Vagina (tissue), 2 donors: ENCODE results near the gene PITPNM1. TPM values are rescaled to one million over a fixed set of nuclear protein-coding genes. Genes with fewer than 3 reads are reported as not detected.

ENCODE experiments used
- DNase-seq, 2 donors: peaks; one replicate each; pipeline ENCODE4 v3.0.0-alpha.2; 2017; ENCODE audit errors: extremely low spot score in 2 of 2
- H3K27ac ChIP-seq: fragments of 200-600 bp; sonication (generic); one replicate; pipeline ENCODE4 v1.5.1; 2019
- H3K27me3 ChIP-seq: fragments of 200-600 bp; sonication (generic); one replicate; pipeline ENCODE4 v1.5.1; 2019
- H3K36me3 ChIP-seq, 2 donors: fragments of 200-600 bp; sonication (generic); one replicate each; pipeline ENCODE4 v1.5.1; 2017 to 2019
- H3K4me1 ChIP-seq: fragments of 200-600 bp; sonication (generic); one replicate; pipeline ENCODE4 v1.5.1; 2019
- H3K4me3 ChIP-seq, 2 donors: fragments of 200-600 bp; sonication (generic); 1 replicate in 1 of 2; 2 replicates in 1 of 2; pipeline ENCODE4 v1.5.1; 2016 to 2019
- H3K9me3 ChIP-seq: fragments of 200-600 bp; sonication (generic); one replicate; pipeline ENCODE4 v1.5.1; 2019
- POLR2A ChIP-seq, 2 donors: fragments of 450-650 bp; IDR thresholded peaks; one replicate each; pipeline ENCODE4 v1.6.1; 2017; ENCODE audit warnings: antibody characterized with exemption in 2 of 2, mild to moderate bottlenecking in 2 of 2, moderate library complexity in 2 of 2
- POLR2AphosphoS5 ChIP-seq, 2 donors: sonication (generic); formaldehyde crosslinking; IDR thresholded peaks; one replicate each; pipeline ENCODE4 v1.9.0; 2017; ENCODE audit warnings: antibody characterized with exemption in 2 of 2, mild to moderate bottlenecking in 2 of 2, low read depth in 1 of 2; ENCODE audit not compliant: insufficient read depth in 1 of 2
- intact Hi-C: fragments of 100-400 bp; cut with DNase I; formaldehyde crosslinking; loops from one replicate; pipeline ENCODE4 v1.15.1; 2023
- total RNA-seq: library from RNA; depleted of rRNA; stranded (reverse); fragments of >200 nt; gene quantifications from one replicate; pipeline ENCODE4 v1.2.3, GENCODE V29; 2016
- TF ChIP-seq, protein P1 (sequence below), 3 experiments: fragments of 450-650 bp in 2 of 3; fragments of 200-600 bp in 1 of 3; sonication (generic) in 1 of 3; IDR thresholded peaks; one replicate each; pipeline ENCODE4 v1.5.1; 2017 to 2019; ENCODE audit warnings: antibody characterized with exemption in 3 of 3, mild to moderate bottlenecking in 2 of 3, moderate library complexity in 2 of 3

The PITPNM1 gene
- total RNA-seq, 1 donor from 2014 or later: 21.9 TPM

- no peak overlapping the region for H3K27ac ChIP-seq
- H3K36me3 ChIP-seq: peaks cover 0 to 13% of the 10 kb centered on the region in 2 donors
- no peaks in the 10 kb centered on the region for H3K27me3 ChIP-seq
- no peaks in the 10 kb centered on the region for H3K9me3 ChIP-seq
- no peak for DNase-seq
- H3K4me3 ChIP-seq: no peak overlapping the region
- TF ChIP-seq POLR2AphosphoS5 (IDR thresholded peaks at IDR 0.05; ENCODE audit: insufficient read depth in 1 of 2, low read depth in 1 of 2) (no peak), POLR2A (IDR thresholded peaks at IDR 0.05) (no peak)
- TF ChIP-seq, protein P1, sequence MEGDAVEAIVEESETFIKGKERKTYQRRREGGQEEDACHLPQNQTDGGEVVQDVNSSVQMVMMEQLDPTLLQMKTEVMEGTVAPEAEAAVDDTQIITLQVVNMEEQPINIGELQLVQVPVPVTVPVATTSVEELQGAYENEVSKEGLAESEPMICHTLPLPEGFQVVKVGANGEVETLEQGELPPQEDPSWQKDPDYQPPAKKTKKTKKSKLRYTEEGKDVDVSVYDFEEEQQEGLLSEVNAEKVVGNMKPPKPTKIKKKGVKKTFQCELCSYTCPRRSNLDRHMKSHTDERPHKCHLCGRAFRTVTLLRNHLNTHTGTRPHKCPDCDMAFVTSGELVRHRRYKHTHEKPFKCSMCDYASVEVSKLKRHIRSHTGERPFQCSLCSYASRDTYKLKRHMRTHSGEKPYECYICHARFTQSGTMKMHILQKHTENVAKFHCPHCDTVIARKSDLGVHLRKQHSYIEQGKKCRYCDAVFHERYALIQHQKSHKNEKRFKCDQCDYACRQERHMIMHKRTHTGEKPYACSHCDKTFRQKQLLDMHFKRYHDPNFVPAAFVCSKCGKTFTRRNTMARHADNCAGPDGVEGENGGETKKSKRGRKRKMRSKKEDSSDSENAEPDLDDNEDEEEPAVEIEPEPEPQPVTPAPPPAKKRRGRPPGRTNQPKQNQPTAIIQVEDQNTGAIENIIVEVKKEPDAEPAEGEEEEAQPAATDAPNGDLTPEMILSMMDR (IDR thresholded peaks at IDR 0.05): no peak
- intact Hi-C loops: loop anchor here (10.0 kb wide), 1 partner anchor 145 kb away; the partner anchor contains the start of gene POLD4
- peaks cover 9% of the 10 kb centered on the region for H3K4me1 ChIP-seq
Measured at GRCh38 chr11:67499808-67500483, 5.2 kb downstream of the PITPNM1 start.

GRCh38 chr11:67498544-67498972 is 6.6 kb downstream of the PITPNM1 start:
- Histone ChIP-seq H3K9me3 (no peaks in the 10 kb centered on the region), H3K36me3 (peaks cover 0 to 16% of the 10 kb centered on the region in 2 donors), H3K27ac (no peak overlapping the region), H3K4me1 (peaks cover 5% of the 10 kb centered on the region), H3K27me3 (no peaks in the 10 kb centered on the region), H3K4me3 (no peak overlapping the region)
- intact Hi-C loops: no loop called here
- no peak for DNase-seq
- TF ChIP-seq POLR2A (IDR thresholded peaks at IDR 0.05) (no peak), POLR2AphosphoS5 (IDR thresholded peaks at IDR 0.05; ENCODE audit: insufficient read depth in 1 of 2, low read depth in 1 of 2) (no peak)
- TF ChIP-seq, protein P1 (IDR thresholded peaks at IDR 0.05): no peak

DNA sequence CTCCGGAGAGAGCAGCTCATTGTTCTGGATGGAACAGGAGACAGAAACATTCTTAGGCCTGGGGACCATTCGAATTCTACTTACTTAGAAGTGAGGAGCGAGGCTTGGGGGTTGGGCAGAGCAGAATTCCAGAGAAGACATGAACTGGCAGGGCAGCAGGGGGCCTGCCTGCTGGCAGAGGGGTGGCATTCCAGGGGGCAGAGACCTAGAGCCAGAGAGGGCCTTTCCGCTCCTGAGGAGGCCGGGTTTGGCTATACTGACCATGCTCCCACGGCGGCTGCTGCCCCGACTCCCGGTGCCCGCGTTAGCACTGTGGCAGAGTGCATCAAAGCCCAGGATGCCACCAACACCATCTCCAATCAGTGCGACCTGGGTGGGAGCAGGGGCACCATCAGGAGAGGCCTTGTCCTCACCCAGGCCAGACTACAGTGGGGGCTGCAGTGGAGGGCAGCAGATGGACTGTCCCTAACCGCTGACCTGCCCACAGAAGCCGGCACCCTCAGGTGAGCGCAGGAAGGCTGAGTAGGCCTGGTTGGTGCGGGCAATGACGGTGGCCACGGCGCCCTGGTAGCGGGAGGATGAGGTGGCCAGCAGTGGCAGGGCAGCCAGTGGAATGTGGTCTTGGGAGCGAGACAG is 7.4 kb downstream of the PITPNM1 start:
- no peak for DNase-seq
- no peak overlapping the region for H3K4me3 ChIP-seq
- H3K36me3 ChIP-seq: peaks cover 0 to 24% of the 10 kb centered on the region in 2 donors
- TF ChIP-seq POLR2AphosphoS5 (IDR thresholded peaks at IDR 0.05; ENCODE audit: insufficient read depth in 1 of 2, low read depth in 1 of 2) (no peak), POLR2A (IDR thresholded peaks at IDR 0.05) (no peak)
- TF ChIP-seq, protein P1 (IDR thresholded peaks at IDR 0.05): no peak
- intact Hi-C loops: no loop called here
- no peak overlapping the region for H3K27ac ChIP-seq
- no peaks in the 10 kb centered on the region for H3K4me1 ChIP-seq
- H3K9me3 ChIP-seq: no peaks in the 10 kb centered on the region
- H3K27me3 ChIP-seq: no peaks in the 10 kb centered on the region

GRCh38 chr11:67496113-67496512 is 9.1 kb downstream of the PITPNM1 start:
- TF ChIP-seq POLR2AphosphoS5 (IDR thresholded peaks at IDR 0.05; ENCODE audit: insufficient read depth in 1 of 2, low read depth in 1 of 2) (no peak), POLR2A (IDR thresholded peaks at IDR 0.05) (no peak)
- TF ChIP-seq, protein P1 (IDR thresholded peaks at IDR 0.05): no peak
- H3K36me3 ChIP-seq: peaks cover 0 to 27% of the 10 kb centered on the region in 2 donors

More at GRCh38 chr11:67496113-67496512, 9.1 kb downstream of the PITPNM1 start:
- intact Hi-C loops: no loop called here
- Histone ChIP-seq H3K27ac (no peak overlapping the region), H3K4me3 (no peak overlapping the region), H3K27me3 (no peaks in the 10 kb centered on the region), H3K9me3 (no peaks in the 10 kb centered on the region), H3K4me1 (no peaks in the 10 kb centered on the region)
- DNase-seq: no peak
